ENCODE measurements around the gene CSPG4.
"Not testable (repeated sequence)": the region's sequence is repeated elsewhere in the genome, so short reads cannot be mapped to it uniquely, and the experiment has no call there.

- not testable (repeated sequence) for TF ChIP-seq EZH2phosphoT487 (IDR thresholded peaks at IDR 0.05; ENCODE audit: low read length); CTCF (IDR thresholded peaks at IDR 0.05; ENCODE audit: low read length); EZH2 (optimal IDR thresholded peaks at IDR 0.05; ENCODE audit: low read depth, low read length)
Observed at GRCh38 chr15:75716249-75716950, 3.8 kb upstream of the CSPG4 start.

All from MM.1S (cell line).